Mucosa of descending colon (tissue), 3 donors: ENCODE measurements around the gene AMOTL2. TPM values are rescaled to one million over a fixed set of nuclear protein-coding genes. Genes with fewer than 3 reads are reported as not detected.

Source experiments
- ATAC-seq: fragments of 200-7000 bp; cut with Tn5 transposase; one replicate; pipeline ENCODE4 v1.9.1; 2020; ENCODE audit warnings: mild to moderate bottlenecking, moderate library complexity
- DNase-seq, 3 donors: peaks; one replicate each; pipeline ENCODE4 v3.0.0-alpha.2; 2020
- H3K36me3 ChIP-seq: fragments of 200-600 bp; one replicate; pipeline ENCODE4 v1.8.0; 2021; ENCODE audit warnings: low read depth, mild to moderate bottlenecking
- H3K4me1 ChIP-seq: fragments of 200-600 bp; one replicate; pipeline ENCODE4 v1.8.0; 2021; ENCODE audit warnings: low read depth, mild to moderate bottlenecking
- H3K4me3 ChIP-seq: fragments of 200-600 bp; one replicate; pipeline ENCODE4 v1.8.0; 2021; ENCODE audit warnings: mild to moderate bottlenecking
- H3K9me3 ChIP-seq: fragments of 200-600 bp; one replicate; pipeline ENCODE4 v1.8.0; 2021; ENCODE audit warnings: mild to moderate bottlenecking
- intact Hi-C, 2 donors: fragments of 100-400 bp; cut with DNase I in 1 of 2; cut with micrococcal nuclease in 1 of 2; formaldehyde crosslinking; loops; one replicate each; pipeline versions ENCODE4 v1.11.0 to v1.11.1; 2022; cut with DNase I, micrococcal nuclease
- total RNA-seq, 3 donors: library from RNA; stranded (reverse); fragmentation: NEBNext Ultra II Directional in 2 of 3; extraction: Animal tissue kit (Norgen Biotek cat#: 25700) in 2 of 3; gene quantifications; one replicate each; pipeline versions ENCODE4 v1.2.1 to v1.2.4, GENCODE V29; 2021 to 2023
- TF ChIP-seq, protein P1 (sequence below): fragments of 200-600 bp; IDR thresholded peaks from one replicate; pipeline ENCODE4 v1.8.0; 2022; ENCODE audit warnings: antibody characterized with exemption, mild to moderate bottlenecking
- donor health status: DM: no; HTN: no; CAD: no; lungs with moderate emphysema.
- donor health status: DM: no; HTN: no; CAD: no.
- donor health status: DM: no; HTN: yes; CAD: no.

The AMOTL2 gene
- total RNA-seq, 3 donors from 2014 or later = 17.9 to 35.1 (median 21.2) TPM

DNA sequence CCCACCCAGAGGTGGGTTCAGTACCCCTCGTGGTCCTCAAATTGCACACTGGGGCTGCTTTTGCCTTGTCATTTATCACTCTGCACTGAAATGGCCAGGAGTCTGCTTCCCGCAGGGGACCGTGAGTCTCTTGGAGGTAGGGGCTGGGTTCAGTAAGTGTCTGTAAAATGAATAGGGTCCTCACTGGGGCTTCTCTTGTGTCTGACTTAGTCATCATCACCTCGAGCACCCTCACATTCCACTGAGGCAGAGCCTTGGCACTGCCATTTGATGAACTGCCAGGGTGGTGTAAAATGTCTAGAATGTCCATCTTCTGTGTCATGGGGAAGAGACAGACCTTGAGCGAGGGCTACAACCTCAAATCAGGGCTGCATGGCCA is 62.6 kb downstream of the AMOTL2 start:
- intact Hi-C loops = loop anchor here in 1 of 2 donors (5.0 kb wide), 1 partner anchor 66 kb away; no protein-coding TSS in a partner anchor
- ATAC-seq = no peak
- H3K36me3 ChIP-seq = no peaks in the 10 kb centered on the region
- TF ChIP-seq, protein P1, sequence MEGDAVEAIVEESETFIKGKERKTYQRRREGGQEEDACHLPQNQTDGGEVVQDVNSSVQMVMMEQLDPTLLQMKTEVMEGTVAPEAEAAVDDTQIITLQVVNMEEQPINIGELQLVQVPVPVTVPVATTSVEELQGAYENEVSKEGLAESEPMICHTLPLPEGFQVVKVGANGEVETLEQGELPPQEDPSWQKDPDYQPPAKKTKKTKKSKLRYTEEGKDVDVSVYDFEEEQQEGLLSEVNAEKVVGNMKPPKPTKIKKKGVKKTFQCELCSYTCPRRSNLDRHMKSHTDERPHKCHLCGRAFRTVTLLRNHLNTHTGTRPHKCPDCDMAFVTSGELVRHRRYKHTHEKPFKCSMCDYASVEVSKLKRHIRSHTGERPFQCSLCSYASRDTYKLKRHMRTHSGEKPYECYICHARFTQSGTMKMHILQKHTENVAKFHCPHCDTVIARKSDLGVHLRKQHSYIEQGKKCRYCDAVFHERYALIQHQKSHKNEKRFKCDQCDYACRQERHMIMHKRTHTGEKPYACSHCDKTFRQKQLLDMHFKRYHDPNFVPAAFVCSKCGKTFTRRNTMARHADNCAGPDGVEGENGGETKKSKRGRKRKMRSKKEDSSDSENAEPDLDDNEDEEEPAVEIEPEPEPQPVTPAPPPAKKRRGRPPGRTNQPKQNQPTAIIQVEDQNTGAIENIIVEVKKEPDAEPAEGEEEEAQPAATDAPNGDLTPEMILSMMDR = no peak
- no peak overlapping the region for H3K4me3 ChIP-seq
- no peak for DNase-seq
- no peaks in the 10 kb centered on the region for H3K9me3 ChIP-seq
- peaks cover 22% of the 10 kb centered on the region for H3K4me1 ChIP-seq

DNA sequence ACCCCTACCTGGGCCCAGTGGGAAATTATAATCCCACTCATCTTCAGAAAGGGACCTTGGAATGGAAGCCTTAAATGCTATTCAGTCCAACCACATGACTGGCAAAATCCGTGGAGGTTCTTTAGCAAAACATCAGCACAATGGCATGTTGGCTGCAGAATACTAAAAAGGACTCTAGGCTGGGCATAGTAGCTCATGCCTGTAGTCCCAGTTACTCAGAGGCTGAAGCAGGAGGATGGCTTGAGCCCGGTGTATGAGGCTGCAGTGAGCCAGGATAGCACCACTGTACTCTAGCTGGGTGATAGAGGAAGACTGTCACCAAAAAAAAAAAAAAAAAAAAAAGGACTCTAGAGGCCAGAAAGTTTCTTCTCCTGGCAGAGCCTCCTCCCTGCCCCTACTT is 63.0 kb downstream of the AMOTL2 start:
- ATAC-seq = no peak
- H3K4me1 ChIP-seq = peaks cover 22% of the 10 kb centered on the region
- intact Hi-C loops = loop anchor here in 1 of 2 donors (5.0 kb wide), 1 partner anchor 66 kb away; no protein-coding TSS in a partner anchor
- TF ChIP-seq, protein P1 = no peak
- H3K4me3 ChIP-seq = no peak overlapping the region
- no peaks in the 10 kb centered on the region for H3K36me3 ChIP-seq
- no peaks in the 10 kb centered on the region for H3K9me3 ChIP-seq
- DNase-seq = no peak

DNA sequence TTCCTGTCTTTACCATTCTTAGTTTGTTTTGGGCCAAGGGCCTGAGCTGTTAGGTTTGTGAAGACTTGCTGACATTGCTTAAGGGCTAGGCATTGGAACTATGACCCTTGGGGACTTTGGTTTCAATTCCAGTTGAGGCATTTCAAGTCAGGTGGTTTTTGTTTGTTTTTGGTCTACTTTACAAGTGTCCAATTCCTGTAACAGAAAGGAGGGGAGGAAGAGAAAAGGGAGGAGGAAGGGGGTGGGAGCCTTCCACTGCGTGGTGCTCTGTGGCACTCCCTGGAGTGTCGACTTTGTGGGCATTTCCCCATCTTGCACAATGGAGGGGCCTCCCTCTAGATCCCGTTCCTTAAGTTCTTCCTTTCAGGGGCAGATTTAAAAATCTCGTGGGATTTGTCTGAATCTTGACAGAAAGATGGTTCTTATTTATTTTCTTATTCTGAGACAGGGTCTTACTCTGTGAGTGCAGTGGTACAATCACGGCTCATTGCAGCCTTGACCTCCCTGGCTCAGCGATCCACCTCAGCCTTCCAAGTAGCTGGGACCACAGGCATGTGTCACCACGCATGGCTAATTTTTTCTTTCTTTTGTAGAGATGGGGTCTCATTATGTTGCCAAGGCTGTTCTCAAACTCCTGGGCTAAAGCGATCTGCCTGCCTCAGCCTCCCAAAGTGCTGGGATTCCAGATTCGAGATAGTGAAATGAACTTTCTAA is 64.1 kb downstream of the AMOTL2 start:
- Histone ChIP-seq H3K4me1 (peaks cover 22% of the 10 kb centered on the region), H3K4me3 (no peak overlapping the region), H3K9me3 (no peaks in the 10 kb centered on the region), H3K36me3 (no peaks in the 10 kb centered on the region)
- TF ChIP-seq, protein P1 = no peak
- DNase-seq (peak in 2 of 3 donors; percentile 49 to 61), ATAC-seq (peak; percentile 75)
- intact Hi-C loops = loop anchor here (2.0 to 5.0 kb wide), 4 partner anchors 67 to 165 kb away; no protein-coding TSS in a partner anchor

DNA sequence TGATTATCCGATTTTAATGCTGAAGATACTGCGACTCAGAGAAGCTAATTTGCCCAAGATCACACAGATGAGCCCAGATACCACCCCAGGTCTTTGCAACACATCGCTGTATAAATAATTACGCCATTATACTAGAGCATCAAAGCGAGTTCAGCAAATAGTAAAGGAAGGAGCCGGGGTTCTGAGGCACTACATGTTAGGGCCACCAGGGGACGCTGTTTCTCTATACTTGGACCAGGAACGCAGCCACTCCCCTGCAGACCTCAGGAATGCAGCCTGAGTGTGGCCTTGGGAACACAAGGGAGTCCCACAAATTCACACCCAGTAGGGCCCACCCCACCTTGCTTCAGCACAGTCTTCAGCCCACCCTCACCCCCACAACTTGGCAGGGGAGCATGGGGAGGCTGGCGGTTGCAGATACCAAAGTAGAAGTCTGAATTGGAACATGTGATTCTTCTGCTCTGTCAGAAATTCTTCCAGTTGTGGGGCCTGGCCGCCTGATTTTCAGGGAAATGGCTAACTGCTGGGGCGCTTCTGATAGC is 65.8 kb downstream of the AMOTL2 start:
- ATAC-seq (peak; percentile 82), DNase-seq (peak; percentile 74 to 93 (median 85))
- intact Hi-C loops = loop anchor here (2.0 to 5.0 kb wide), 3 partner anchors 70 to 166 kb away; no protein-coding TSS in a partner anchor
- Histone ChIP-seq H3K4me1 (peaks cover 17% of the 10 kb centered on the region), H3K36me3 (no peaks in the 10 kb centered on the region), H3K4me3 (no peak overlapping the region), H3K9me3 (no peaks in the 10 kb centered on the region)
- TF ChIP-seq, protein P1 = peak; percentile 95

GRCh38 chr3:134307425-134307824 is 66.8 kb downstream of the AMOTL2 start:
- H3K4me1 ChIP-seq = peaks cover 17% of the 10 kb centered on the region
- H3K4me3 ChIP-seq = no peak overlapping the region
- TF ChIP-seq, protein P1 = no peak
- DNase-seq = no peak
- ATAC-seq = no peak
- intact Hi-C loops = loop anchor here in 1 of 2 donors (5.0 kb wide), 1 partner anchor 165 kb away; no protein-coding TSS in a partner anchor
- no peaks in the 10 kb centered on the region for H3K36me3 ChIP-seq
- no peaks in the 10 kb centered on the region for H3K9me3 ChIP-seq
